ENCODE results near the gene AFG3L2. TPM values are rescaled to one million over a fixed set of nuclear protein-coding genes. Genes with fewer than 3 reads are reported as not detected.

The AFG3L2 gene
- total RNA-seq, 1 donor from 2014 or later = 136 TPM

GRCh38 chr18:12302391-12303147, 74.5 kb downstream of the AFG3L2 start:
- Histone ChIP-seq H3K4me1 (peaks cover 13% of the 10 kb centered on the region), H3K9me3 (replicated peaks) (peaks cover 6% of the 10 kb centered on the region), H3K27ac (replicated peaks) (no peak overlapping the region), H3K36me3 (no peaks in the 10 kb centered on the region), H3K4me3 (no peak overlapping the region), H3K27me3 (ENCODE audit: low read depth) (no peaks in the 10 kb centered on the region)
- intact Hi-C loops (cut with micrococcal nuclease) = no loop called here
- no peak for TF ChIP-seq CTCF (IDR thresholded peaks at IDR 0.05; ENCODE audit: borderline replicate concordance)
- no peak for DNase-seq

GRCh38 chr18:12301263-12302005, 75.6 kb downstream of the AFG3L2 start:
- no peak for DNase-seq
- no peak overlapping the region for H3K4me3 ChIP-seq
- intact Hi-C loops (cut with micrococcal nuclease) = no loop called here
- no peak for TF ChIP-seq CTCF (IDR thresholded peaks at IDR 0.05; ENCODE audit: borderline replicate concordance)
- no peaks in the 10 kb centered on the region for H3K36me3 ChIP-seq
- no peak overlapping the region for H3K27ac ChIP-seq (replicated peaks)
- H3K4me1 ChIP-seq = peaks cover 2% of the 10 kb centered on the region
- H3K27me3 ChIP-seq (ENCODE audit: low read depth) = no peaks in the 10 kb centered on the region
- peaks cover 6% of the 10 kb centered on the region for H3K9me3 ChIP-seq (replicated peaks)

DNA sequence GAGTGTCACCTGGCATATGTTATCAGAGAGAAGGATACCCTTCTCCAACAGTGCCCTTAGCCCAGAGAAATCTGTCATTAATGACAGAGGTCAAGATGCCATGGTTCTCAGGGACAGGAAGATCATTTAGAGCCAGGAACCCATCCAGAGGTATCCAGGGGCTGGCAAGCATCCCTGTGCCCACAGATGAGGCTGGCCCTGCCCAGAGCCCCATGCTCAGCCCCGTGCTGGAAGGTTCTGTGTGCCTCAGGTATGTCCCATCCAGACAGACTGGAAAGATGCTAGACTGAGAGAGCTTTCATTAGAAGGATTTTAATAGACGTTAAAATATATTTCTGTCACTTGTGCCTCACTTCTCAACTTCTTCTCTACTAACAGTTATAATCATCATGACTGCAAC, 77.2 kb downstream of the AFG3L2 start:
- no peaks in the 10 kb centered on the region for H3K4me1 ChIP-seq
- no peak for TF ChIP-seq CTCF (IDR thresholded peaks at IDR 0.05; ENCODE audit: borderline replicate concordance)
- DNase-seq = no peak
- no peak overlapping the region for H3K4me3 ChIP-seq
- H3K27ac ChIP-seq (replicated peaks) = no peak overlapping the region
- H3K9me3 ChIP-seq (replicated peaks) = peaks cover 6% of the 10 kb centered on the region
- intact Hi-C loops (cut with micrococcal nuclease) = no loop called here
- H3K36me3 ChIP-seq = no peaks in the 10 kb centered on the region
- no peaks in the 10 kb centered on the region for H3K27me3 ChIP-seq (ENCODE audit: low read depth)

DNA sequence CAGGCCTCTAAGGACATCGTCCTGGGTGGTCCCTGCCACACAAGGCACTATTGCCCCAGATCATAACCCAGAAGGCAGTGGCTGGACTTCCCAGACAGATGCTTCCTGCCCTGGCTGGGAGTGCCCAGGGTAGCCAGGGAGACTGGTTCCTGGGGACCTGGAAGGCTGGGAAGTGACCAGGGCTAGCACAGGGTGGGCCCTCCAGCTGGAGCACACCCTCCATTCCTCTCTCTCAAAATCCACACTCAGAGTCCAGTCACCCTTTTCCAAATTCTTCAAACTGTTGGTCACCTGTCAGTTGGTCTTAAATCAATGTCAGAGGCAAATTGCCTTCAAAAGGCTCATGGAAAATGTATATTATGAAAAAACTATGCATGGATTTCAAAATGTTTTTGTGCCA, 80.6 kb downstream of the AFG3L2 start:
- Histone ChIP-seq H3K4me1 (no peaks in the 10 kb centered on the region), H3K27ac (replicated peaks) (no peak overlapping the region), H3K36me3 (no peaks in the 10 kb centered on the region), H3K27me3 (ENCODE audit: low read depth) (no peaks in the 10 kb centered on the region), H3K9me3 (replicated peaks) (peaks cover 6% of the 10 kb centered on the region), H3K4me3 (no peak overlapping the region)
- TF ChIP-seq CTCF (IDR thresholded peaks at IDR 0.05; ENCODE audit: borderline replicate concordance) = no peak
- no peak for DNase-seq
- intact Hi-C loops (cut with micrococcal nuclease) = no loop called here

DNA sequence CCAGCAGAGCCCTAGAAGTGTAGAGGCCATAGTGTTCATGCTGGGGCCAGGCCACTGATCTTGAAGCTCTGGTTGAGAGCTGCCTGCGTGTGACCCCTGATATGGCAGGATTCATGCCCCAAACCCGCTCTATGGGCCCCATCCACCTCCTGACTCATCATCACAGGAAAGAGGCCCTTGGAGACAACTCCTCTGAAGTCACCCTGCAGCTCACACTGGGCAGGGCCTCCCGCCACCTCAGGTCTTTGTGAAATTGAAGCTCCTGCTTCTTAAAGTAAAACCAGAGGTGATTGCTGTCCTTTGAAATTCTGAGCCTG, 81.0 kb downstream of the AFG3L2 start:
- no peaks in the 10 kb centered on the region for H3K4me1 ChIP-seq
- DNase-seq = no peak
- H3K4me3 ChIP-seq = no peak overlapping the region
- peaks cover 6% of the 10 kb centered on the region for H3K9me3 ChIP-seq (replicated peaks)
- no peaks in the 10 kb centered on the region for H3K36me3 ChIP-seq
- intact Hi-C loops (cut with micrococcal nuclease) = no loop called here
- no peaks in the 10 kb centered on the region for H3K27me3 ChIP-seq (ENCODE audit: low read depth)
- TF ChIP-seq CTCF (IDR thresholded peaks at IDR 0.05; ENCODE audit: borderline replicate concordance) = no peak
- H3K27ac ChIP-seq (replicated peaks) = no peak overlapping the region

All from left ventricle myocardium inferior (tissue), 1 donor.